GM19023 (cell line): ENCODE results near the gene MARCOL.

Experiments
- ATAC-seq: cut with Tn5 transposase; IDR thresholded peaks from one replicate; pipeline ENCODE4 v1.9.1; 2021; ENCODE audit warnings: mild to moderate bottlenecking, moderate library complexity; ENCODE audit not compliant: unreplicated experiment

Gene MARCOL, protein sequence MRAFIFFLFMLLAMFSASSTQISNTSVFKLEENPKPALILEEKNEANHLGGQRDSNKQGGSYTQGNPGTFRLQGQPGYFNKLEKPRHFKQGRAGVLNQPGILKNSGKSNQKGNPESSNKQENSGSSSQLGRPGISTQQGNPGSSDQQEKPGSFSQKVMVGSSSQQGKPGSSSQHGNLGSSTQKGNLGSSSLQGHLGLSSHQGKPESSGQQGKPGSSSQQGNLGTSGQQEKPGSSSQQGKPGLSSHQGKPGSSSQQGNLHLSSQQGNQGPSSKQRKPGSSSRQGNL

DNA sequence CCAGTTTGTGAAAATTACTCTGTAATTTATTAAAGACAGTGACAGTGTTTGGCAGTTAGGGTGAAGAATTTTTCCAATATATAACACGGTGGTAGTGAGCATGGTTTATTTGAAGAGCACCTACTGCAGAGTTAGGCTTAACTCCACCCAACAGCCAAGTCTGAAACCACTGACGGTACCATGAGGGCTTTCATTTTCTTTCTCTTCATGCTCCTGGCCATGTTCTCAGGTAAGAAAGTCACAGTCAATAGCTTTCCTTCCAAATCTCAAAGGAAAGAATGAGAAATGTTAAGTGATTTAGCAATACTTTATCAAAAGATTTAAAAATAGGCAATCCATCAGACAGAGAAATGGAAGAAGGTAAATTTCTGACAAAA lies at the start of gene MARCOL:
Gene MARCOL (plus strand): TSS at position 108 of the 377 bp plus-strand sequence. CDS start 73 bp downstream, at position 181.
- ATAC-seq, result no peak

GRCh38 chr5:148191010-148191409 lies 47.3 kb upstream of the MARCOL start:
- no peak for ATAC-seq

DNA sequence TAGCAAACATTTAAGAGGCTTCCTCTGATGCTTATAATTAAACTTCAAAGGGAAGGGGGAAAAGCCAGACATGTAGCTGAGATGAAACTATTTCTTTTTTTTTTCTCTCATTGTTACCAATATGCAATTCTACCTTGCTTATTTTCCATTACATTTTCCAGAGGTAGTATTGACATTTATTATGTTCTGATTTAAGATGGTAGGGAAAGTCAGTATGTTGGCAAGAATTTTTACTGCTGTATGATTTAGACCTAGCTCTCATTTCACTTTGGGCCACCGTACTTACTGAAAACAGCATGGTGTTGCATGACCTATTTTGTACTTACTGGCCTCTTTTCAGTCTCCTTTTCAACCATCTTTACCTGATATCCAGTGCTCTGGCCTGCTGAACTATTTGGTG lies 45.1 kb upstream of the MARCOL start:
- ATAC-seq, result no peak

- ATAC-seq, result no peak
These were observed 37.2 kb upstream of the MARCOL start for GRCh38 chr5:148201151-148201550.

DNA sequence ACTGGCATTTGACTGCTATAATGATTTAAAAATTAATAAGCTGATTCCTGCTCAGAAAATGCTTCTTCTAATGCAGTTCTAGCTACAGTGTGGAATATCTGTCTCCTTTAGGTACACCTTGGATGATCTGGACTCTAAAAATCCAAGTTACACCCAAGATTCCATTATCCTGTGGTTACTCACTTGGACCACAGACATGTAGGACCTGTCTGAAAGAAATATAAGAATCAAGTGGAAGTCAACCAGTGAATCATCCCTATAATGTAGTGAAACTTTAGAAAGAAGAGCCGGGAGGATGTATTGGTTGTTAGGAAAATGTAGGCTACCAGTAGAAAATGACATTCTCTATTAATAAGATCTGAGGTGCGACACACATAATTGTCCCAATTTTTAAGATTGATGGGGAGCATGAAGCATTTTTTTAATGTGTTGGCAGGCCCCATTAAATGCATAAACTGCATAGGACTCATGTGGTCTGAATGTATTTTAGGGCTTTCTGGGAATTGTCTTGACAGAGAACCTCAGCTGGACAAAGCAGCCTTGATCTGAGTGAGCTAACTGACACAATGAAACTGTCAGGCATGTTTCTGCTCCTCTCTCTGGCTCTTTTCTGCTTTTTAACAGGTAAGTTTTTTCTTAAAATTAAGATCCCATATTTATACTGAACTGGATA lies 35.7 kb upstream of the MARCOL start, which contains the start of gene SPINK6:
Gene SPINK6 (plus strand): TSS at position 512 of the 673 bp plus-strand sequence. CDS start 55 bp downstream, at position 567.
- ATAC-seq, result no peak

DNA sequence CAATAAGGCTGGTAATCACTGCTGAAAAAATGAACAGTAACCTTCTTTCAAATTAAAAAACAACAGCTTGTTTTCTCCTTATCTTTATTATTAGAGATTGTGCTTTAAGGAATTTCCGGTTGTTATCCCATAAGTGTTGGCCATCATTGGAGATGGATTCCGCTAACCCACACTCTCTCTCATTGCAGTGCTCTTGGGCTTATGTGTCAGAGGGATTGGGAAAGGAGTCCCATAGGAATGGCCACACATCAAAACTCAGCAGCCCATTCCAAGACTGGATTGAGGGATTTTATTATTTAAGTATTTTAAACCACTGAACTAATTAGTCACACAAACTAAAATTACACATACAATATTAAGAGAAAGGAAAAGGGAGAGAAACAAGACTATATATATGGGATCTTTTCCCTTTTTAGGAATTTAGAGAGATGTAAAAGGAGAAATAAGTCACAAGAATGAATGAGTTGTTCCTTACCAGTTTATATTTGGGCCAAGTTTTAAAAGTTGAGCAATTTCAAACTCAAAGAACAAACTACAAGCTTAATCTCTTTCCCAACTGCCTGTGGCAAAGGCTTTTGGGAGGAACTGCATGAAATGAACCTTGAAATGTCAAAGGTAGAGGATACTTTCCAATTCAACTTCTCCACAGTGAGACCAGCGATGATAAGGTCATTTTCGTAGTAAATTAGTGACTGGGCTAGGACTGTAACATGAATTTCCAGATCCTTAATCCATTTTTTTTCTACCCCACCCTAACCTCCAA lies 33.1 kb upstream of the MARCOL start:
- no peak for ATAC-seq

GRCh38 chr5:148205865-148206264 lies 32.5 kb upstream of the MARCOL start:
- ATAC-seq, result no peak

GRCh38 chr5:148206620-148207019 lies 31.7 kb upstream of the MARCOL start:
- no peak for ATAC-seq

- ATAC-seq, result no peak
These were observed 30.1 kb upstream of the MARCOL start for GRCh38 chr5:148208226-148208625.

DNA sequence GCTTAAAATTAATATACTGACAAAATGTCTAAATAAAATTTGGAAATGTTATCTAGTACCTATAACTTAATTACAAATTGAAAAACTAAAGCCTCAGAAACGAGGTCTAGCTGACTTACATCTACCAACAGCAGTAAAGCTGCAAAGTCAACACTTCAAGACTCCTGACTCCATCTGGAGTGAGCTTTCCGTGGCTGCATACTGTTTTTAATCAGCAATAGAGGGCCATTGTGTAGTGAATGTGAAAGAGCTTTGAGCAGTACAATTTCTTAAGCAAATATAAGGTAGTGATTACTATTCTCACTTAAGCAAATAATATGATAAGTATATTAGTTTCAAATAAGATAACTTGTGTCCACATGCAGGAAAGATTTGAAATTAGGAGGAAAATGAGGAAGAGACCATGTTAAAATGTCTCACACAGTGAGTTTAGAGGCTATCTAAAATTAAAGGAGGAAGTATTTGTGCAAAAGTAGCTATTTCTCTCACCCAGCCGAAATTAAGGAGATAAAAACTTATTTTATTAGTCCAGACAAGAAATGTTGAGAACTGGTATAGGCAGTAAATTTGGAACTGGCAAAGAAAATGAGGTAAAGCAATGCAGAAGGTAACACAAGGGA lies 29.1 kb upstream of the MARCOL start:
- no peak for ATAC-seq

DNA sequence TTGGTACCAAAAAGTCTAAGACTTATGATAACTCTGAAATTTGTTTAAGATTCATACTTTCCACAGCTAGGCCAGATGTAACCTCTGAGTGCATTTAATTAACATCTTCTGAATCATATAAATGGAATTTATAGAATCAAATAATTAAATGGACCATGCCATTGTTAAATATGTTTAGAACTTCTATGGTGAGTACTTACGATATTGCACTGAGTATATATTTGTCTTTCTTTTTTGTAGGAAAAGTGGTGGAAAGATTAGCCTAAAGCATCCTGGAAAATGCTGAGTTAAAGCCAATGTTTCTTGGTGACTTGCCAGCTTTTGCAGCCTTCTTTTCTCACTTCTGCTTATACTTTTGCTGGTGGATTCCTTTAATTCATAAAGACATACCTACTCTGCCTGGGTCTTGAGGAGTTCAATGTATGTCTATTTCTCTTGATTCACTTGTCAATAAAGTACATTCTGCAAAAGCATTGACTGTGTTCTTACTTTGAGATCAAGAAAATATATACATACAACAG lies 23.6 kb upstream of the MARCOL start:
- no peak for ATAC-seq

DNA sequence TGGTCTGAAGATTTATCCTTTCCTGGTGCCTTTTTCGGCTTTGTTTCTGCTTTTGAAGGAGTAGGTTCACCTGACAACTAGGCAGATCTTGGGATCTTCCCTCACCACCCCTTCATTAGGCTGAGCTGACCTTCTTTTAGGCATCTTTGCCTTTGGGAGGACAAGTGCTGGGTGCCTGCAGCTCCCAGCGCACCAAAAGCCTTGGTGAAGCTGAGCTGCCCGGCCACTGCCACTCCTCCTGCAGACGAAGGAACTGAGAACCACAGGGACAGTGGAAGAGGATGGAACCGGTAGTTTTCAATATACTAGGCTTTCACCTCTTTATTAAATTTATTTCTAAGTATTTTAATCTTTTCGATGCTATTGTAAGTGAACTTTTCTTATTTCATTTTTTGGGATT lies 16.8 kb upstream of the MARCOL start:
- no peak for ATAC-seq

GRCh38 chr5:148224117-148224742 lies 14.1 kb upstream of the MARCOL start:
- ATAC-seq, result no peak

DNA sequence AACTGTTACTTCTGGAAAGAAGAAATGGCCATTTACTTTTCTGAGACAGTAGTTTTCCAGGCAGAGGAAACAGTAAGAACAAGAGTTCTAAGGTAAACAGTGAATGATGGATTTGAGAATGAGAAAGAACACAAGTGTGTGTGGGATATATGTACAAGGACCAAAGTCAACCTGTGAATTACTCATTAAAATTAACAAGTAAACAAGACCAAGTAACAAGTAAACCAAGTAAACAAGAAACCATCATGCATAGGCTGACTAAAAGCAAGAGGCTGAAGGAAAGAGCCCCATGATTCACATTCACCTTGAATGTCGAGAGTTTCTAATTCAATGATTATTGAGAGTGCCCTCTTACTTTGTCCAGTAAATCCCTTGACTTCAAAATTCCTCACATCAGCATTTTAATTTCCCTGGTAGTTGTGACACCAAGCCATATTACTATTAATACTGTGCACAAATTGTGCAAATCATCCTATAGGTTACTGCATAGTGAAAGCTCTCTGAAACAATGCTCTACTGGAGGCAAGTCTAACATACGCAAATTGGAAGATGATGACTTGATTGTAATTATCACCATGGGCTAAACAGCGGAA lies 9.8 kb upstream of the MARCOL start:
- ATAC-seq, result no peak

DNA sequence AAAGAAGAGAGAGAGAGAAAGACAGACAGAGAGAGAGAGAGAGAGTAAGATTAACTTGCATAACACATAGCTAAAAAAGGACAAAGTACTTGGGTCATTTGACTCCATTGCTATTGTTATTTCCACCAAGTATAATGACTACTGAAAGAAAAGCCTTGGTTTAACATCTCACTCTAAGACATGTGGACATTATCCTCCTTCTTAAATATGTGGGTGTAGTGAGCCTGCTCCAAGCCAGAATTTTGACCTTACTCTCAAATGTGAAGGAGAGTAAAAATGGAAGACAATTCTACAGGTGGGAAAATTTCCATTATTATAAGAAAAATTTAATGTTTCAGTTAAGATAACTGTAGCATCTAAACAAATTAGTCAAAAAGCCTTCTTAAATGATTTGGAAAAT lies 8.5 kb upstream of the MARCOL start:
- no peak for ATAC-seq

DNA sequence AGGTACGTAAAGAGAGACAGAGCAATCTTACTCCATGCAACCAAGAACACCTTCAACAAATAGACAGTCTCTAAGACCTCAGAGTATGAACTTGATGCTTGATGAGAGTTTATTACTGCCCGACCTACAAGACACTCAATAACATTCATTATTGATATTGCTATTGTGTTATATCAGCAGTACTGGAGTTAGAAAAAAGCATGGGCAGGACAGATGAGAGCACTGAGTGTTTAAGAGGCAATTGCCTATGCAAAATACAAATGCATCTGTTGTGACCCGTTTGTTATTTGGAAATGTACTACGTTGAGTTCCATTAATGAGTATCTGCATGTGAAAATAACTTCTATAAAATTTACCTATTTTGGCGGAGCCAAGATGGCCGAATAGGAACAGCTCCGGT lies 8.1 kb upstream of the MARCOL start:
- ATAC-seq, result no peak

DNA sequence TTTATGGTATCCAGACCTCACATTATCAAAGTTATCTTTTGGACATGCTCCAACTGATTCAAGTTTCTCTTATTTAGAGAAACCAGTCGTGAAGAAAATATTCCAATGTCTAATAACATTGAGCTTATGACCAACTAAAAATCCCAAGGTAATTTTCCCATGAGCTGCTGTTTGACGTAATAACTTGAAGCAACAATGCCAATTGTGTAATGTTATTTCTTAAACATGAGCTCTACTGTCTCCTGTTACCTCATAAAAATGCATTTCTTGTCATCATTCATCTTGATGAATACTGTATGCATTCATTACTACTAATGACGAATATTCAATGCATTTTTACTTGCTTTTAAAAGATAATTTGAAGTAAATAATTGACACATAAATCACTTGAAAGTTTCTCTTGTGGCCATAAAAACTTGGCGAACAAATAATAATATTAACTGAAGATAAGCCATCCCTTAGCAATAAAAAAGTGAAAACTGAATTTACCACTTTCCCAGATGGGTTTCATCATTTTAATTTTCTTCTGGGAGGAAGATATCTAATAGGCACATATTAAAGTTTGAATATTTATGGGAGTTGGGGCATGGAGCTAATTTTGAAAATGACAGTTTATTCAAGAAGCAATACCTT lies 424 bp upstream of the MARCOL start:
- ATAC-seq, result no peak

DNA sequence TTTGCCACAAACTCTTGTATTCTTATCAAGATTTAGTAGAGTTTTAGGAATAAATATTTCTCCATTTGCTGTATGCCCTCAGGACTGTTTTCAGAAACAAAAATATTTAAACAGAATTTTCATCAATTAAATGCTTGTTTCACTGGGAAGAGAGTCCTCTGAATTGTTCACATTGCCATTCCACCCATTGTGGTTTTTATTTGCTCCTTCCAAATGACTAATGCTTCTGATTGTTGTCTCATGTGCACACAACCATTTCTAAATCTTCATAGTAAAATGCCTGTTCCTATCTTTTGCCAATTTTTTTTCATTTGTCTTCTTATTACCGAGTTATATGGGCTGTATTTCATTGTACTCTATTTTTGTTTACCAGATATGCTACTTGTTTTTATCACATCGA lies 10.6 kb downstream of the MARCOL start:
- ATAC-seq, result no peak

DNA sequence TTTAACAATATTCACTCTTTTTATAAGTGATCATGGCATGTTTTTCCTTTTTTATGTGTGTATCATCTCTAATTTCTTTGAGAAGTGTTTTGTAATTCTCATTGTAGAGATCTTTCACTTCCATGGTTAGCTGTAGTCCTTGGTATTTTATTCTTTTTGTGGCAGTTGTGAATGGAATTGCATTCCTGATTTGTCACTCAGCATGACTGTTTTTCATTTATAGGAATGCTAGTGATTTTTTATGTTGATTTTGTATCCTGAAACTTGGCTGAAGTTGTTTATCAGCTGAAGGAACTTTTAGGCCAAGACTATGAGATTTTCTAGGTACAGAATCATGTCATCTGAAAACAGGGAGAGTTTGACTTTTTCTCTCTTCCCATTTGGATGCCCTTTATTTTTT lies 17.1 kb downstream of the MARCOL start:
- ATAC-seq, result no peak

DNA sequence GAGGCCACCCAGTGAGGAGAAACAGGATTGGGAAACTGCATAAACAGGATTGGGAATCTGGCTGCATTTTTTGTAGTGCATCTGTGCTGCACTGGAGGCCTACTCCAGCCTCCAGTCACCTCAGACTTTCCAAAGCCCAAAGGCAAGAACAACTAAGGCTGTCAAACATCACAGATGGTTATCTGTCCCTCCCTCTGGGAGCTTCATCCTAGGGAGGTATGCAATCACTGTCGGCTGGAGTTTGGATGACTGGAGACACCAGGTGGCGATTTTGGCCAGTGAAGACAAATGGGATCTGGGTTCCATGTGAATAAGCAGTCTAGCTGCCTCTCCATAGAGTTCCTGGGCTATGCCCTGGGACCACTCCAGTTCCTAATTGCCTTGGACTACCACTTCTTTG lies 21.0 kb downstream of the MARCOL start:
- ATAC-seq, result no peak
